Cortex of kidney (tissue), 1 donor: ENCODE measurements around the gene SPOP.
"Not testable (repeated sequence)": the region's sequence is repeated elsewhere in the genome, so short reads cannot be mapped to it uniquely, and the experiment has no call there.

Experiments used
- DNase-seq: peaks from one replicate; lab custom pipeline; 2025; lab: John Stamatoyannopoulos, UW

The SPOP gene

DNA sequence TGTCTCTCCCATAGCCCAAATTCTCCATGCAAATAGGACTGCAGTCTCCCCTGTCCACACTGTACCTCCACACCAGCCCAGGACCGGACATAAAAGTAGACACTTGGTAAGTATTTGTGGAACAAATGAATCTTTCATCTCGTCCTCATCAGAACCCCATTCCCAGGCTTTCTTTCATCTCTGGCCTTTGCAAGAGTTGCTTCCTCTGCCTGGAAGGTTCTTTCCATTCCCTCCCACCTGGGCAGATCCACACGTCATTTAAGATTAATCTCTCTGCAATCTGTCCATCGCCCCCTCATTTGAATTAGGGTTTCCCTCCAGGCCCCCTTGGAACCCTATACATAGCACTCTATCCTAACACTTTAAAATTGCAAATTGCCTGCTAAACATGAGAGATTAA lies 106.1 kb downstream of the SPOP start:
- no peak for DNase-seq

DNA sequence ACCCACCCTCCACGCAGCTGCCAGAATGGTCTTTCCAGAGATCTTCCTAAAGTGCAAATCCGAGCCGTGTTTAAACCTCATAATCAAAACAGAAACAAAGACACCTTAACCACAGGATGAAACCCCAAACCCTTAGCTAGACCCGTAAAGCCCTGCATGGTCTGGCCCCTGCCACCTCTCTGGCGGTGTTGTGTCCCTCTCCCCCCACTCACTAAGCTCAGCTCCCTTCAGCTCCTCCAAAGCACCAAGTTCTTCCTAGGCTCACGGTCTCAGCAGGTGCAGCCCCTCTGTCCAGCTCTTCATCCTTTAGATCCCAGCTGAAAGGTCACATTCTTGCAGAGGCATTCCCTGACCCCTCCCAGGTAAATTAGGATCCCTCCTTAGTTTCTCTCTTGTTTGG lies 106.6 kb downstream of the SPOP start:
- DNase-seq = no peak

DNA sequence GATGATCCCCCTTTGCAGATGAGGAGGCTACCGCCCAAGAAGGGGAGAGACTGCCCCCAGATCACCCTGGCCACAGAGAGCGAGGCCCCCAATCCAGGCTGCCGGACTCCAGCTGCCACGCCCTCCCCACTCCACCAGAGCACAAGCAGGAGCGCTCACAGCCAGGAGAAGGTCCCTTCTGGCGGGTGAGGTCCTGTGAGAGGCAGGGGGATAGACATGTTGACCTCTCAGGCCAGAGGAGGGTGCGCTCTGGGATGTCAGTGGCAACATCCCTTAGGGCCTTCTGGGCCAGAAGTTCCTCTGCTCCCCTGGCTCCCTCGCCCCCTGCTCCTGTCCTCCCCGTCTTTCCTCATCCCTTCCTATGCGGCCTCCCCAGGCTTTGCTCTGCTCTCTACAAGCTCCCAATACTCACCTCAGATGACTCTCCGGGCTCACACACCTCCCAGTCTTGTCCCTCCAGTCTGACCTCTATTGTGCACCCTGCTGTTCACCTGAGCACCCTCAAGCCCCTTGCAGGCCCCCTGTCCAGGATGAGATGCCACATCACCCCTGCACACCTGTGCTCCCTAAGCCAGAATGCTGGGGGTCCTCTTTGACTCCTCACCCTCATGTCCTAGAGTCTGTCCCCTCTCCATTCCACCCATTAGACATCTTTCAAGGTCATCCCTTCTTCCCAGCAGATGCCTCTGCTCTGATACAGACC lies 107.2 kb downstream of the SPOP start:
- no peak for DNase-seq

DNA sequence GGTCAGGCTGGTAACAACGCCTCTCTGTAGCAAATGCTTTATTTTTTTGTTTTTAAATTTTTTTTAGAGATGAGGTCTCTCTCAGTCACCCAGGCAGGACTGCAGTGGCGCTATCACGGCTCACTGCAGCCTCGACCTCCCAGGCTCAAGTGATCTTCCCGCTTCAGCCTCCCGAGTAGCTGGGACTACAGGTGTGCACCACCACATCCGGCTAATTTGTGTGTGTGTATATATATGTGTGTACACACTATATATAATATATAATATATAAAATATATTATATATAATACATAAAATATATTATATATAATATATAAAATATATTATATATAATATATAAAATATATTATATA lies 109.2 kb downstream of the SPOP start:
- DNase-seq = not testable (repeated sequence)

DNA sequence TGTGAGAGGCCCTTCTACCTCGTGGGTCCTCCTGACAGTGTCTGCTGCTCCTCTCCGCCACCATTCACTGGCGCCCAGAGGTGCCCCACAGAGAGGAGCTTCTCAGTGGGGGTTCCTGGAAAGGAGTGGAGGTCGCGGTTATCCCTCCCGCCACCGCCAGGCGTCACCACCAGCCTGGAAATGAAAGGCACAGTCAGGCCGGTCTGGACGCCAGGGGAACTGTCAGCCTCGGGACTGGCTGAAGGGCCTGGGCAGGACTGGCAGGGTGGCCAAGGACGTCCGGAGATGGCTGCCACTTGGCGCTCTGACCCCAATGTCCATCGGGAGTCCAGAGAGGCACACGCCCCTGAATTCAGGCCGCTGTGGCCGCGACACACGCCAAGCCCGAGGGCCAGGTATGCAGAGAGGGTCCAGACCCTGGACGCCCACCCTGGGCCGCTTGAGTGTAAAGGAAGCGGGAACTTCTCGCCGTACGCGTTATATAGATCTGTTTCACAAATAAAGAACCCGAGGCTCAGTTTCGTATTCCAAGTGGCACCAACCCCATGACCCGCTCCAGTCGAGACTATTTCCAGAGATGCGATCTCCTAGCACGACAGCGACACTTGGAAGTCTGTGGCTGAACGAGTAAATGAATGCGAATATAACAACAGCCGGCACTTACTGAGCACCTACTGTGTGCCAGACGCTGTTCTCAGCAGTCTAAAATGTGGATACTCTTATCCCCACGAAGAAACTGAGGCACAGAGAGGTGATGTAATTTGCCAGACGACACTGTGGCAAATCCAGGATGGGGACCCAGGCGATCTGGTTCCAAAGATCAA lies 109.8 kb downstream of the SPOP start:
- DNase-seq = no peak

DNA sequence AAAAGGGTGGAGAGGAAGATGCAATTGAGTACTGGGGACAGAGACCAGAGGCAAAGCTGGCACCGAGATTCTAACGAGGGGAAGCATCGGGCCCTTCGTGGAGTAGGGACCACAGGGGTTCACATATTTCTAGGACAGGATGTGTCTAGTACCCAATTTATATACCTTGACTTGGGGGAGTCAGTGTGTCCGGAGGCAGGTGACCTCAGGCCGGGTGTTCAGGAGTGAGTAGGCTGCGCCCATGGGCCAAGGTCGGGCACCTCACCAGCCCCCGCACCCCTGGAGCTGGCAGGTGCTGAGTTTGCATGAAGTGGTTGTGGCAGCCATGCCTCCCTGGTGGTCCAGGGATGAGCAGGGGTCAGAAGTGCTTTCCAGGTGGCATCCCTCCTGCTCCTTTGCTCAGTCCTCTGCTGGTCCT lies 110.8 kb downstream of the SPOP start:
- DNase-seq = no peak

DNA sequence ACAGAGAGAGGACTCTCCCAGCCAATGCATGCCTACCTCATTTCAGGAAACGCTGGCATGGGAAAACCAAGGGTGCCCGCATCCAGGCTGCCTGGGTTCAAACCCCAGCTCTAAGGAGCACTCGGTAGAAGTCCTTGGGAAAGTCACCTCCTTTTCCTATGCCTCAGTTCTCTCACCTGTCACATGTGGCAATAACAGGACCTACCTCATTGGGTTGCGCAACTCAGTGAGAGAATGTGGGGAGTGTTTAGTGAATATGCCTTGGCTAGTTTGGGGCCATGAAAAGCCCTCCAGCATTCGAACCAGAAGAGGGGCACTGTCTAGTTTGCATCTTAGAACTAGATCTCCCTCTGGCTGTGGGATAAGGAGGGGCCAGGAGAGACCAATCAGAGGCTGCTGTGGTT lies 111.2 kb downstream of the SPOP start:
- DNase-seq = no peak

DNA sequence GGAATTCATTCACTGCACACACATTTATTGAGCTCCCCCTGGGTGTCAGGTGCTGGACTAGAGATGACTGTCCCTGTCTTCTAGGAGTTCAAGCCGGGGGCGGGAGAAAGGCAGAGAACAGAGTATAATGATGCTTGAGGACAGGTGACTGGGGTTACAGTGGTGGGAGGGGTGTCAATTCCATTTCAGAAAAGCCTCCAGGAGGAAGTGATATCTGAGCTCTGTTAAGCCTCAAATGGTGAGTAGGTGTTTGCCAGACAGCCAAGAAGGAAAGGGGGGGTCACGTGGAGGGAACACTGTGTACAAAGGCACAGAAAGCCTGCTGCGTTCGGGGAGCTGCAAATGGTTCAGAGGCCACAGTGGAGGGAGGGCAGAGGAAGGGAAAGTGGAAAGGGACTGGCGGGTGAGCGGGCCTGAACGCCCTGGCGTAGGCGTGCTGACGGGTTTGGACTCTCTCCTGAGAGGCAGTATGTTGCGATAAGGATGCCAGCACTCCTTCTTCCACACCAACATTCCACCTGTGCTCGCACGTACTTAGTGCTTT lies 111.9 kb downstream of the SPOP start:
- DNase-seq = no peak

DNA sequence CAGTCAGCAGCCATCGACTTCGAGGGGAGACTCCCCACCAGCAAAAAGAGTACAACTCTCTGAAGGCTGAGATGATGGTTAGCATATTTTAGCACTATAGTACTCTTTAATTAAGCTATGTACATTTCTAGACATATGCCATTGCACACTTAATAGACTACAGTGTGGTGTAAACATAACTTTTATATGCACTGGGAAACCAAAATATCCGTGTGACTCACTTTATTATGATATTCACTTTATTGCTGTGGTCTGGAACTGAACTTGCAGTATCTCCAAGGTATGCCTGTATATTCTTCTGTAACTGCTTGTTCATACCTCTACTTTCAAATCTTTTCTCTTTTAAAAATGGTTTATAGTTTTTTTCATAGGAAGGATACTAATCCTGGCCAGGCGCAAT lies 113.3 kb downstream of the SPOP start:
- no peak for DNase-seq

DNA sequence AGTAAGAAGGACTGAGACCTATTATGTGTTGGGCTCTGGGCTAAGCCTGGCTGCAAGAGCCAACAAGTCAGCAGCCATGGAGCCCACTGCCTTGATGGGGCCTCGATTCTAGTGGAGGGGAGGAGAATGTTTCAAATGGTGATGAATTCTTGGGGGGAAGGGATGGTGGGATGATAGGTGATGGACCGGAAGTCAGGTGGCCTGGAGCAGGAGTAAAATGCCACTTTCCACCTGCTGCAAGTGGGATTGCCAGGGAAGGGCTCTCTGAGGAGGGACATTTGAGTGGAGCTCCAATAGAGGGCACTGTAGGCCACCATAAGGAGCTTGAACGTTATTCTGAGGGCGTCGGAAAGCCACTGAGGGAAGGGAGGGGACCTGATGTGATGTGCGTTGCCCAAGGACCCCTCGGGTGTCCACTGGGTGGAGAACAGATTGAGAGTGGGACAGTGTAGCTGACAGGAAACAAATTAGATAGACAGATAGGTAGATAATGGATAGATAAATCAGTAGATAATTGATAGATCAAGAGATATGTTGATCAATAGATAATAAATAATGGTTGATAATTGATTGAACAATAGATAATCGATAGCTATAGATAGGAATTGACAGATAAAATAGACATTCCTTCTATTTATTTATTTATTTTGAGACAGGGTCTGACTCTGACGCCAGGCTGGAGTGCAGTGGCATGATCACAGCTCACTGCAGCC lies 120.4 kb downstream of the SPOP start:
- no peak for DNase-seq

DNA sequence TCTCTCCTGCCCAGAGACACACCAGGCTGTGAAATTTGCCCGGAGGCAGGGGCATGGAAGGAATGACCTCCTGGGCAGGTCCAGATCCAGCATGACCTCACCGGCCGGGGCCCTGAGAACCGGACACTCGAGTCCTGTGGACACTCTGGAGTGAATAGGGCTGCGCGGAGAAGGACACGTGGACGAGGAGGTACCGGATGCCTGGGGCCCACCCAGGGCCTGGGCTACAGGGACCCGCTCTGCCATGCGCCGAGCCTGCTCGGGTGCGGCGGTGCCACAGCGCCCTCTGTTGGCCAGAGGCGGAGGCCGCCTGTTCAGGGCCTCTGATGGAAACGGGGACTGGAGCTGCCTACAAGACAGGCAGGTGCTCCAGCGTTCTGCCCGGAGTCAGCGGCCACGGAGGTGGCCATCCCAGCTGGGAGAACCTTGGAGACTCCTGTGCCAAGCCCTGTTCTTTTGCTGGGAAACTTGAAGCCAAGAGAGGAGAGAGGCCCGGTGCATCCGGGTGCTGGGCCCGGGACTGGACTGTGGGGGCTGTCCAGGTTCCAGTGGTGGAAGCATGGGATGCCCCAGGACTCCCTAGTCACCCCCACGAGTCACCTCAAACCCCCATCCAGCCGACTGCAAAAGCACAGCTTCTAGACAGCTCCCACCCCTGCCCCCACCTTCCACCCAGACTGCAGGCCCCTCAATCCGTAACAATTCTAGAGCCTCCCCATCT lies 121.5 kb downstream of the SPOP start:
- no peak for DNase-seq

DNA sequence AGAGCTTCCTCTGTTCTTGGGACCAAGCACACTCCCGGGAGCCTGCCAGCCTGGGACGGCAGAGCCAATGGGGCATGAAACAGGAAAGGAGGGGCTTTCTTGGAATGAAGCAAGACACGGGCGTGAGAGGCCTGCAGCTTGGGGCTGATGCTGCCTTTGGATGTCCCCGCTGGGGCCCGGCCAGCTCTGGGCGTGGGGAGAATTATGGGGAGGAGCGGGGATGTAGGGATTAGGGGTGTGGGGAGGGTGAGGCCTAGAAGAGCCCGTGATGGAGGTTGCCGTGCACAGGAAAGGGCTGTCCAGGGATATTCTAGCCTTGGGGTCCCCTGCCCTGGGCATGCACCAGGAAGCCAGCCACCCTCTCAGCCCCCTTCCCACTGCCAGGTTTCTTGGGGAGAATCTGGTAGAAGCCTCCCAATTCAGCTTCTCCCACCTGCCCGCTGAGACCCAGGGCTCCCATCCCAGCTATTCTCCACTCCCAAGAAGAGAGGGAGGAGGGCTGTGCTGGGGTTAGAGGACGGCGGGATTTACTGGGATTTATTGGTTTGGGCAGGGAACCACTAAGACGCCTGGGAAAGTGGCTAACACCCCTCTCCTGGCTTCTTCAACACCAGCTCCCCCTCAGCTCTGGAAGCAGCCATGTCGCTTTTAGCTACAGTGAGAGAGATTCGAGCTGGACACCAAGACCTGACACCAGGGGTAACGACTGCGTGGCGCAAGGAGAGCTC lies 122.2 kb downstream of the SPOP start:
- no peak for DNase-seq

DNA sequence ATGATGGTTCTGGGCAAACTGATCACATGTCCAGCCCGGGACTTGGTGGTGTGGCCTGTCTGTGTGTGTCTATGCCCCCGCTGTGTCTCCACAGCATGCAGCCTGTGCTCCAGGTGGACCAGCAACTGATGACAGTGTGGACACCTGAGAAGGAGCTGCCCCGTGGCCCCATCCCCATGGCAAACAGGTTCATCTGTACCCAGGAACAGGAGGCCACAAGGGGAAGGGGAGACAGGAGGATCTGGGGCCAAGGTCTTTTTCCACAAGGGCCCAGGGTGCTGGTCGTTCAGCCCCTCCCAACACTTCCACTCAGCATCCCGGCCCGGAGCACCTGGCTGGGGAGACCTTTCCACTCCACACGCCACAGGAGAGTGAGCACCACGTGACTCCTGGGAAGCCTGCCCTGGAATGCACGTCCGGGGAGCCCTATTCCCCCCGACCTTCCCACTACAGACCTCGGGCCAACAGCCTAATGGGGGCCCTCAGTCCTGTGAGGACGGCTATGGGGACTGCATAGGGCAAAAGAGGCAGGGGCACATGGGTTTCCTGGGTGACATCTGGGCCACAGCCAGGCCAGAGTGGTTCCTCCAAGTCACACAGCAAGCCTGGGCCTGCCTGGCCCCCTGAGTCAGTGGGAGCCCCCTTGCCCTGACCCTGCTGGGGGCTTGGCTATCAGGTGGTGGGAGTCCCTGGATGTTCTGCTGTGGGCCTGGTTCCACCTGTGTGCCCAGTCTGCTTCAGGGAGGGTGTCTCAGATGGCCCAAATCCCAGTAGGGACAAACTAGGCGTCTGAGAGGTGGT lies 123.0 kb downstream of the SPOP start:
- no peak for DNase-seq

DNA sequence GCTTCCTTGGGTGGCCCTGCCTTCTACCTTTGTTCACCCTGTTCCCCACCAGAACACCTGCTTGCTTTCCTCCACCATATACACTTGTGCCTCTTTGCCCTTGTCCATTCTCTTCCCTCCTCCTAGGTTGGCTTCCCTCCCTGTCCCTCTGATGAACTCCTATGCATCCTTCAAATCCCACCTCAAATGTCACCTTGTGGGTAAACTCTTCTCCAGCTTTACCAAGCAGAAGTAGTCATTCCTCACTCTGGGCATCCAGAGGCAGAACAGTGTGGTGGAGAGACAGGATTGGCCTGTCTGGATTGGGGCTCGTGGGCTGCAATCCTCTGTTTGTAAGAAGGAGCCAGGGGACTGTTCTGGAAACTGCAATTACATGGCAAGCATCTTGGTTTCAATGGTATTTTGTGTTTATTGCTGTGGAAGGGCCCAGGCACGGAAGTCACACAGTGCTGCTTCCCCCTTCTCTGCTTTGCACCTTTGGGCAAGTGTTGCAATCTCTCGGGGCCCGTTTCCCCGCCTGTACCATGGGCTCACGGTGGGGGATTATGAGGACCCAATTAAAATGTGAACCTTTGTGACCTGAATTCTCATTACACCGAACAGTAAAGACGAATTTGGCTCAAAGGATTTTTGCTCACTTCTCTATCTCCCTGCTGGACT lies 124.1 kb downstream of the SPOP start:
- no peak for DNase-seq

DNA sequence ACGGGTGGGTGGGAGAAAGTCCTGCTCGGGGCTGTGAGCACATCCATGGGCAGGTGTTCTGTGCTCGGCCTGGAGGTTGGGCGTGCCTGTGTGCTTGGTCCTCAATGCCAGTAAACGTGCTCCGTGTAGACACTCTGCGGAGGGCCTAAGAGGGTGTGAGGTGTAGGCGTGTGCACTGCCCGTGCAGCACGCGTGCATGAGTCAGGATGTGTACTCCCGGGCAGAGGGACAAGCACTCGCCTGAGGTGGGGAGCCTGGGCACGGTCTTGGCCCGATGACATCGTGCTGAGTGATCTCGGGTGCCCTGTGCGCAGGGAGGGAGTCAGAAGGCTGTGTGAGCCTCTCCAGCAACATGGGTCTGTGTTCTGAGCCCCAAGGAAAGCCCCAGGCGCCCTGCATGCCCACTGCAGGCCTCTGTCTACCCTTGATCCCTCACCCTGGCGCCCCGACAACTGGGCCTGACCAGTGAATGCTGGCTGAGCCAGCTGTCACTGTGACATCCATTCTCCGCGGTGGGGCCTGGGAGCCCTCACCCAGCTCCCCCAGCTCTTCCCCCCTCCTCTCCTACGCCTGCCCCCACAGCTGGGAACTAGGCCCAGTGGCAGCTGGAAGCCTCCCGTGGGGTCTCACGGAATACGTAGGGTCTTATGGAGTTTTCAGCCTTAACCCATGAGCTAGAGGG lies 125.7 kb downstream of the SPOP start:
- no peak for DNase-seq

DNA sequence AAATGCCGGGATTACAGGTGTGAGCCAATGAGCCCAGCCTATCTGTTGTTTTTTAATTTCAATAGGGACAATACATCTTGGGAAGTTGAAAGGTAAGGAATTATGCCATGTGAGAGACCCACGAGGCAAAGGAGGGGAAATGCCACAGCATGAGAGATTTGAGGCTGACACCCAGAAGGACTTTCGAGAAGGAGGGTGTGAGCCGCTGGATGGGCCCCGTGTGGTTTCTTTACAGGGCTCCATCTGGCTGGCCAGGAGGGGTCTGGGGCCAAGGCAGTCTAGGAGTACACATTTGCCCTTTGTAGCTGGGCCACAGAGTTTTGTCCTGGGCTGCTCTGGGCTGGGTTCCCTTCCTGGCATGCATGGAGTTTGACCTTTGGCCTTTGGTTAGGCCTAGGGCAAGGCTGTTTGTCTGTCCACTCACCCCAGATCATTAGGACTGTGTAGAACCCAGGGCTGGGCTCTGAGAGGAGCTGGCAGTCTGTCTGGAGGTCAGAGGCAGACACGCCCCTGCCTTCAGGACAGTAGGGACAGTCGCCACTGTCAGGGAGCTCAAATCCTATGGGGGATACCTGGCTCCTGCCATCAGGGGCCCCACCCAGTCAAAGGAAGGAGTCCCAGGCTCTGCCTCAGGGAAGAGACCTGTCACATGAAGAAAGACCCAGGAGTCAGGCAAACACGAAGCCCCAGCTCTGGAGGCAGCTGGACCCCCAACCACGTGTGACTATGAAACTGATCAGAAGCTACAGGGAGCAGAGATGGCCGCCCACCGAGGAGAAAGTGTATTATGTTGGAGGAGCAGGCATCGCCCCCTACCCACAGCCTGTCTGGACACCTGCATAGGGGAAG lies 126.5 kb downstream of the SPOP start:
- no peak for DNase-seq

DNA sequence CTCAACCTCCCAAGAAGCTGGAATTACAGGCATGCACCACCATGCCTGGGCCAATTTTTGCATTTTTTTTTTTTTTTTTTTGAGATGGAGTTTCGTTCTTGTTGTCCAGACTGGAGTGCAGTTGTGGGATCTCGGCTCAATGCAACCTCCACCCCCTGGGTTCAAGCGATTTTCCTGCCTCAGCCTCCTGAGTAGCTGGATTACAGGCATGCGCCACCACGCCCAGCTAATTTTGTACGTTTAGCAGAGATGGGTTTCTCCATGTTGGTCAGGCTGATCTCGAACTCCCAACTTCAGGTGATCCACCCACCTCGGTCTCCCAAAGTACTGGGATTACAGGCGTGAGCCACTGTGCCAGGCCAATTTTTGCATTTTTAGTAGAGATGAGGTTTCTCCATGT lies 127.1 kb downstream of the SPOP start:
- DNase-seq = not testable (repeated sequence)
